Prostate gland (tissue), 2 donors: ENCODE measurements around the gene MYO15B. TPM values are rescaled to one million over a fixed set of nuclear protein-coding genes. Genes with fewer than 3 reads are reported as not detected.
A peak's percentile ranks its signal among the peaks of the same experiment; 100 is the strongest.

ENCODE experiments used
- DNase-seq: peaks from one replicate; pipeline ENCODE4 v3.0.0-alpha.2; 2019; ENCODE audit warnings: low spot score
- H3K27ac ChIP-seq, 2 donors: fragments of 200-600 bp; sonication (generic); 2 replicates each; pipeline ENCODE4 v1.5.1; 2017 to 2019
- H3K27me3 ChIP-seq: fragments of 200-600 bp; sonication (generic); replicated peaks from 2 replicates; pipeline ENCODE4 v1.5.1; 2019; ENCODE audit not compliant: insufficient read depth
- H3K36me3 ChIP-seq, 2 donors: fragments of 200-600 bp; sonication (generic); 1 replicate in 1 of 2; 2 replicates in 1 of 2; pipeline versions ENCODE4 v1.5.1 to v1.8.1; 2017 to 2019
- H3K4me1 ChIP-seq: fragments of 200-600 bp; sonication (generic); replicated peaks from 2 replicates; pipeline ENCODE4 v1.5.1; 2019
- H3K4me3 ChIP-seq, 2 donors: fragments of 200-600 bp; sonication (generic); 2 replicates each; pipeline ENCODE4 v1.5.1; 2017 to 2019
- H3K9me3 ChIP-seq: fragments of 200-600 bp; sonication (generic); 2 replicates; pipeline ENCODE4 v1.5.1; 2017
- CTCF ChIP-seq, 4 experiments: fragments of 200-600 bp in 2 of 4; fragments of 450-650 bp in 2 of 4; sonication (generic) in 2 of 4; IDR thresholded peaks; 1 replicate in 3 of 4; 2 replicates in 1 of 4; pipeline ENCODE4 v1.5.1; 2016 to 2019; ENCODE audit warnings: antibody characterized with exemption in 4 of 4, mild to moderate bottlenecking in 2 of 4, moderate library complexity in 2 of 4
- POLR2A ChIP-seq: fragments of 450-650 bp; IDR thresholded peaks from one replicate; pipeline ENCODE4 v1.6.1; 2016; ENCODE audit warnings: antibody characterized with exemption, mild to moderate bottlenecking
- POLR2AphosphoS5 ChIP-seq: sonication (generic); formaldehyde crosslinking; IDR thresholded peaks from one replicate; pipeline ENCODE4 v1.6.1; 2017; ENCODE audit warnings: antibody characterized with exemption
- WGBS: methylation state at CpG from one replicate; pipeline ENCODE4 v1.1.5; 2018; 5-methylcytosine and 5-hydroxymethylcytosine counted together
- intact Hi-C: fragments of 100-400 bp; cut with DNase I; formaldehyde crosslinking; loops from one replicate; pipeline ENCODE4 v1.14.2; 2022
- total RNA-seq, 2 donors: library from RNA; depleted of rRNA; stranded (reverse); fragments of >200 nt; gene quantifications; one replicate each; pipeline ENCODE4 v1.1.0, GENCODE V29; 2016

MYO15B gene
- total RNA-seq, 2 donors from 2014 or later: 86.5 to 214 TPM

DNA sequence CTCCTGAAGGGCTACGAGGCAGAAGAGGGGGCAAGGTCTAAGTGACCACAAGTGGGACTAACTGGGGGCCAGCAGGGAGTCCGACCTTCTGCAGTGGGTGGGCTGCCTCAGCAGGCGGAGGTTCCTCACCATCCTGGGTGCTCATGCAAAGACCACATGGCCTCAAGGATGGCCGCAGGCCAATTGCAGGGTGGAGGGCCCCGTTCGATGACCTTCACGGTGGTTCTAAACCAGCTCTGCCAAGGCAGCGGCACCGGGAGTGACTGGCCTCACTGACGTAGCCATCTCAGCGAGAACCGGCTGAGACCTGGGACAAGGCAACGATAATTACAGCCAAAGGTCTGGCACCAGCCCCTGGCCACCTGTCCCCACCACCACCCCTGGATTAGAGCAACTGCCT is 51.3 kb downstream of the MYO15B start:
- 96% methylated on average over 12 of the region's 13 CpGs for WGBS
- no peak for DNase-seq
- no peaks in the 10 kb centered on the region for H3K36me3 ChIP-seq
- H3K4me3 ChIP-seq: no peak overlapping the region
- intact Hi-C loops: no loop called here
- no peaks in the 10 kb centered on the region for H3K9me3 ChIP-seq
- H3K27me3 ChIP-seq: no peaks in the 10 kb centered on the region
- TF ChIP-seq POLR2AphosphoS5 (no peak), CTCF (IDR thresholded peaks at IDR 0.05) (no peak), POLR2A (no peak)
- H3K27ac ChIP-seq: no peak overlapping the region
- H3K4me1 ChIP-seq: peaks cover 27% of the 10 kb centered on the region

DNA sequence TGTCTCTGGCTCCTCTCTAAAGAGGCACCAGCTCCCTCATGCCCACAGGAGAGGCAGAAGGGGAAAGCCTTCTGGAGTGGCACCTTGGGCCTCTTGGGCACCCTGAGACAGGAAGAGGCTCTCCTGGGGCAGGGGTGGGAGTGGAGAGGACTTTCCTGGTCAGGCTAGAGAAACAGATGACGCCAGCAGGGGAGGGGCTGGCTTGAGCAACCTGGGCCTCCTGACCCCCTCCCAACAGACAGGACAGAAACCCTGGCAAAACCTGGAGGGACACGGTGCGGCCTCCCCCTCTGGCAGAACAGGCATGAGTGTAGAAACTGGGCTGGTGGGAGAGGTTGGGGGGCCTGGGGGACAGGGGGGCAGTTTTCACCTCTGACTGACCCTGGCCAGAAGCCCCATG is 51.7 kb downstream of the MYO15B start:
- intact Hi-C loops: no loop called here
- Histone ChIP-seq H3K27ac (peak overlapping the region in 1 of 2 donors; percentile 49), H3K36me3 (no peaks in the 10 kb centered on the region), H3K9me3 (no peaks in the 10 kb centered on the region), H3K4me1 (peaks cover 23% of the 10 kb centered on the region), H3K4me3 (no peak overlapping the region), H3K27me3 (no peaks in the 10 kb centered on the region)
- no peak for DNase-seq
- no peak for TF ChIP-seq POLR2A
- TF ChIP-seq CTCF (IDR thresholded peaks at IDR 0.05): no peak
- TF ChIP-seq POLR2AphosphoS5: no peak
- 92% methylated on average over 3 of the region's 3 CpGs for WGBS

GRCh38 chr17:75639771-75640555 is 52.4 kb downstream of the MYO15B start:
- 51% methylated on average over 28 of the region's 30 CpGs for WGBS
- Histone ChIP-seq H3K4me3 (no peak overlapping the region), H3K36me3 (no peaks in the 10 kb centered on the region), H3K27me3 (no peaks in the 10 kb centered on the region), H3K27ac (peak overlapping the region in 1 of 2 donors; percentile 49), H3K9me3 (no peaks in the 10 kb centered on the region), H3K4me1 (peaks cover 20% of the 10 kb centered on the region)
- DNase-seq: peak; percentile 74
- TF ChIP-seq POLR2AphosphoS5 (peak; percentile 70), CTCF (IDR thresholded peaks at IDR 0.05) (peak in 3 of 4 experiments; percentile 24 to 76 (median 62)), POLR2A (peak; percentile 54)
- intact Hi-C loops: no loop called here

- H3K9me3 ChIP-seq: no peaks in the 10 kb centered on the region
- no peak for DNase-seq
- intact Hi-C loops: no loop called here
- no peaks in the 10 kb centered on the region for H3K27me3 ChIP-seq
- WGBS: 89% methylated on average over 13 of the region's 13 CpGs
- no peak overlapping the region for H3K4me3 ChIP-seq
- peak overlapping the region in 1 of 2 donors; percentile 49 for H3K27ac ChIP-seq
- H3K4me1 ChIP-seq: peaks cover 20% of the 10 kb centered on the region
- no peaks in the 10 kb centered on the region for H3K36me3 ChIP-seq
- TF ChIP-seq POLR2AphosphoS5 (no peak), POLR2A (no peak), CTCF (IDR thresholded peaks at IDR 0.05) (no peak)
Measured at GRCh38 chr17:75640556-75641119, 53.0 kb downstream of the MYO15B start.

- no peaks in the 10 kb centered on the region for H3K36me3 ChIP-seq
Measured at GRCh38 chr17:75641343-75641742, 53.7 kb downstream of the MYO15B start.

More at GRCh38 chr17:75641343-75641742, 53.7 kb downstream of the MYO15B start:
- H3K9me3 ChIP-seq: no peaks in the 10 kb centered on the region
- 76% methylated on average over 9 of the region's 9 CpGs for WGBS
- H3K27ac ChIP-seq: peak overlapping the region in 1 of 2 donors; percentile 58
- no peak for TF ChIP-seq CTCF (IDR thresholded peaks at IDR 0.05)
- TF ChIP-seq POLR2A: no peak
- no peak for TF ChIP-seq POLR2AphosphoS5
- intact Hi-C loops: no loop called here
- H3K4me1 ChIP-seq: peaks cover 20% of the 10 kb centered on the region
- no peak for DNase-seq
- H3K27me3 ChIP-seq: no peaks in the 10 kb centered on the region
- H3K4me3 ChIP-seq: no peak overlapping the region
